Right lobe of liver (tissue), 4 donors: ENCODE data around the gene TMEM106C.

Experiments
- CTCF ChIP-seq, 4 donors: fragments of 200-600 bp in 3 of 4; fragments of 450-650 bp in 1 of 4; IDR thresholded peaks; one replicate each; pipeline versions ENCODE4 v1.5.1 to v1.8.0; 2016 to 2022; ENCODE audit warnings: antibody characterized with exemption in 4 of 4, mild to moderate bottlenecking in 2 of 4
- POLR2A ChIP-seq: fragments of 450-650 bp; IDR thresholded peaks from one replicate; pipeline ENCODE4 v1.6.1; 2017; ENCODE audit warnings: antibody characterized with exemption, mild to moderate bottlenecking
- donor health status: DM: no; HTN: no; CAD: no.
- donor health status: DM: no; HTN: no; CAD: no.
- donor health status: DM: no; HTN: yes; CAD: no.

- TF ChIP-seq CTCF (IDR thresholded peaks at IDR 0.05) (no peak), POLR2A (no peak)
Observed at GRCh38 chr12:47975816-47976215, 12.4 kb downstream of the TMEM106C start.
